ENCODE results near the gene NRXN3. TPM values are rescaled to one million over a fixed set of nuclear protein-coding genes. Genes with fewer than 3 reads are reported as not detected.

NRXN3 gene
- polyA plus RNA-seq, 1 donor (not counting 4 experiments of a cell fraction or from before 2014, with no cell fraction given) = 0.89 TPM

DNA sequence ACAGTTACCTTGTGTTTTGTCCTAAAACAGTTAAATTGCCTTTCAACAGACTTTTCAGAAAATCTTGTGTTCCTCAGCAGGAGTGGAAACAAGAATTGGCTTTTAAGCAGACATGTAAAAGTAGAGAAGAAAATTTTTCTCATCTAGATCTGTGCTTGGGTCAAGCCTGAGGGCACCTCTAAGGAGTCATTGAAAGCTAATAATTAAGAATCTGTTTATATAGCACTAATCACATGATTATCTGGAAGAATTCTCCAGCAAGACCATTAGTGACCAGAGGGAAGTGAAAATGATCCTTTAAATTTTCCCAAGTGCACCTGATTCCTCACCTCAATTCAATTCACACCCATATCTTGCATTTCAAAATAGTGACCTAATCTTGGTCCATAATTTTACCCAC is 1746.1 kb downstream of the NRXN3 start:
- FAIRE-seq (no peak), DNase-seq (ENCODE audit: low read depth, low spot score) (no peak)
- H3K4me2 ChIP-seq (ENCODE audit: control insufficient read depth, extremely low read depth, insufficient read depth, low read depth, low read length) = no peak overlapping the region
- H2AFZ ChIP-seq (ENCODE audit: control insufficient read depth, low read length) = no peak overlapping the region
- no peaks in the 10 kb centered on the region for H3K27me3 ChIP-seq (ENCODE audit: control insufficient read depth, extremely low read depth, insufficient read depth, low read length)
- no peak overlapping the region for H3K9ac ChIP-seq (ENCODE audit: control insufficient read depth, extremely low read depth, insufficient read depth, low read length)
- H3K36me3 ChIP-seq (ENCODE audit: control insufficient read depth in 2 of 2, extremely low read depth in 1 of 2, insufficient read depth in 2 of 2, low read length in 2 of 2) = no peaks in the 10 kb centered on the region
- H3K79me2 ChIP-seq (ENCODE audit: control insufficient read depth, insufficient read depth, low read length) = no peaks in the 10 kb centered on the region
- H4K20me1 ChIP-seq (ENCODE audit: control insufficient read depth, extremely low read depth, insufficient read depth, low read length) = no peaks in the 10 kb centered on the region
- H3K4me1 ChIP-seq (ENCODE audit: control insufficient read depth, extremely low read depth, insufficient read depth, low read length) = no peaks in the 10 kb centered on the region
- H3K9me1 ChIP-seq (ENCODE audit: control insufficient read depth, extremely low read depth, insufficient read depth, low read length) = no peaks in the 10 kb centered on the region
- dilution Hi-C loops (cut with MboI; ENCODE audit: extremely low pct_ligation_motif_present, low sequenced_read_pairs) = no loop called here
- TF ChIP-seq, protein P1, sequence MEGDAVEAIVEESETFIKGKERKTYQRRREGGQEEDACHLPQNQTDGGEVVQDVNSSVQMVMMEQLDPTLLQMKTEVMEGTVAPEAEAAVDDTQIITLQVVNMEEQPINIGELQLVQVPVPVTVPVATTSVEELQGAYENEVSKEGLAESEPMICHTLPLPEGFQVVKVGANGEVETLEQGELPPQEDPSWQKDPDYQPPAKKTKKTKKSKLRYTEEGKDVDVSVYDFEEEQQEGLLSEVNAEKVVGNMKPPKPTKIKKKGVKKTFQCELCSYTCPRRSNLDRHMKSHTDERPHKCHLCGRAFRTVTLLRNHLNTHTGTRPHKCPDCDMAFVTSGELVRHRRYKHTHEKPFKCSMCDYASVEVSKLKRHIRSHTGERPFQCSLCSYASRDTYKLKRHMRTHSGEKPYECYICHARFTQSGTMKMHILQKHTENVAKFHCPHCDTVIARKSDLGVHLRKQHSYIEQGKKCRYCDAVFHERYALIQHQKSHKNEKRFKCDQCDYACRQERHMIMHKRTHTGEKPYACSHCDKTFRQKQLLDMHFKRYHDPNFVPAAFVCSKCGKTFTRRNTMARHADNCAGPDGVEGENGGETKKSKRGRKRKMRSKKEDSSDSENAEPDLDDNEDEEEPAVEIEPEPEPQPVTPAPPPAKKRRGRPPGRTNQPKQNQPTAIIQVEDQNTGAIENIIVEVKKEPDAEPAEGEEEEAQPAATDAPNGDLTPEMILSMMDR (optimal IDR thresholded peaks at IDR 0.05 in 1 of 3, IDR thresholded peaks at IDR 0.05 in 1 of 3, conservative IDR thresholded peaks at IDR 0.05 in 1 of 3; ENCODE audit: extremely low read depth in 1 of 3, insufficient read depth in 2 of 3, low read length in 3 of 3) = no peak
- TF ChIP-seq EZH2 (IDR thresholded peaks at IDR 0.05; ENCODE audit: low read length) = no peak
- no peak overlapping the region for H3K27ac ChIP-seq (ENCODE audit: control insufficient read depth, insufficient read depth, low read length)
- H3K4me3 ChIP-seq (ENCODE audit: control insufficient read depth in 2 of 3, extremely low read depth in 1 of 3, insufficient read depth in 2 of 3, low read depth in 1 of 3, low read length in 3 of 3) = no peak overlapping the region
- no peaks in the 10 kb centered on the region for H3K9me3 ChIP-seq (ENCODE audit: control insufficient read depth, low read depth, low read length)

DNA sequence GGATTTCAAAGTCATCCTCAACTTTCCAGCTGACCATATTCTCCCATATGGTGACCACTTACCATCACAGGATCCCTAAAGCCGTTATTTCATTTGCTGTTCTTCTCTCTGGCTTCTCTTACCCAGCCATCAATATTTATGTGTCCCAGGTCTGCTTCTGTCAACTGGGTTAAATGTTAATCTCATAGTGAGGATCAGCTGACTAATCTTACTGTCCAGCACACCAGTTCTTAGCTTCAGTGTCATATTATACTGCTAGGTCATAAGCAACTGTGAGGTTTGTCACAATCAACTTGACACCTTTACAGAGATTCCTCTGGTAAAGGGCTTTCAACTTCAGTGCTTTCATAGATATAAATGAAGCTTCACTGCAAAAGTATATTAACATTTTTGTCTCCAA is 1746.7 kb downstream of the NRXN3 start:
- Histone ChIP-seq H3K36me3 (ENCODE audit: control insufficient read depth in 2 of 2, extremely low read depth in 1 of 2, insufficient read depth in 2 of 2, low read length in 2 of 2) (no peaks in the 10 kb centered on the region), H2AFZ (ENCODE audit: control insufficient read depth, low read length) (no peak overlapping the region), H3K4me1 (ENCODE audit: control insufficient read depth, extremely low read depth, insufficient read depth, low read length) (no peaks in the 10 kb centered on the region), H3K79me2 (ENCODE audit: control insufficient read depth, insufficient read depth, low read length) (no peaks in the 10 kb centered on the region), H3K27me3 (ENCODE audit: control insufficient read depth, extremely low read depth, insufficient read depth, low read length) (no peaks in the 10 kb centered on the region), H3K9me3 (ENCODE audit: control insufficient read depth, low read depth, low read length) (no peaks in the 10 kb centered on the region), H3K9ac (ENCODE audit: control insufficient read depth, extremely low read depth, insufficient read depth, low read length) (no peak overlapping the region), H3K4me3 (ENCODE audit: control insufficient read depth in 2 of 3, extremely low read depth in 1 of 3, insufficient read depth in 2 of 3, low read depth in 1 of 3, low read length in 3 of 3) (no peak overlapping the region), H3K27ac (ENCODE audit: control insufficient read depth, insufficient read depth, low read length) (no peak overlapping the region), H4K20me1 (ENCODE audit: control insufficient read depth, extremely low read depth, insufficient read depth, low read length) (no peaks in the 10 kb centered on the region), H3K4me2 (ENCODE audit: control insufficient read depth, extremely low read depth, insufficient read depth, low read depth, low read length) (no peak overlapping the region), H3K9me1 (ENCODE audit: control insufficient read depth, extremely low read depth, insufficient read depth, low read length) (no peaks in the 10 kb centered on the region)
- TF ChIP-seq, protein P1 (optimal IDR thresholded peaks at IDR 0.05 in 1 of 3, IDR thresholded peaks at IDR 0.05 in 1 of 3, conservative IDR thresholded peaks at IDR 0.05 in 1 of 3; ENCODE audit: extremely low read depth in 1 of 3, insufficient read depth in 2 of 3, low read length in 3 of 3) = no peak
- no peak for TF ChIP-seq EZH2 (IDR thresholded peaks at IDR 0.05; ENCODE audit: low read length)
- no peak for DNase-seq (ENCODE audit: low read depth, low spot score)
- FAIRE-seq = no peak
- dilution Hi-C loops (cut with MboI; ENCODE audit: extremely low pct_ligation_motif_present, low sequenced_read_pairs) = no loop called here

Small RNA genes within 50 kb of the gene (small RNA-seq; reads per million reads assigned to genes)
- gene RNA5SP388 (ENCODE audit: insufficient read length in 3 of 3, low read depth in 3 of 3, low replicate concordance in 1 of 3) = 0 to 0.67 (median 0.13) reads per million in 3 experiments
